HG03520 (cell line): ENCODE measurements around the gene PNMA6E.
"Not testable (repeated sequence)": the region's sequence is repeated elsewhere in the genome, so short reads cannot be mapped to it uniquely, and the experiment has no call there.

Source experiments
- ATAC-seq: cut with Tn5 transposase; IDR thresholded peaks from one replicate; pipeline ENCODE4 v1.9.1; 2021; ENCODE audit warnings: mild to moderate bottlenecking, moderate library complexity; ENCODE audit not compliant: unreplicated experiment

The PNMA6E gene

DNA sequence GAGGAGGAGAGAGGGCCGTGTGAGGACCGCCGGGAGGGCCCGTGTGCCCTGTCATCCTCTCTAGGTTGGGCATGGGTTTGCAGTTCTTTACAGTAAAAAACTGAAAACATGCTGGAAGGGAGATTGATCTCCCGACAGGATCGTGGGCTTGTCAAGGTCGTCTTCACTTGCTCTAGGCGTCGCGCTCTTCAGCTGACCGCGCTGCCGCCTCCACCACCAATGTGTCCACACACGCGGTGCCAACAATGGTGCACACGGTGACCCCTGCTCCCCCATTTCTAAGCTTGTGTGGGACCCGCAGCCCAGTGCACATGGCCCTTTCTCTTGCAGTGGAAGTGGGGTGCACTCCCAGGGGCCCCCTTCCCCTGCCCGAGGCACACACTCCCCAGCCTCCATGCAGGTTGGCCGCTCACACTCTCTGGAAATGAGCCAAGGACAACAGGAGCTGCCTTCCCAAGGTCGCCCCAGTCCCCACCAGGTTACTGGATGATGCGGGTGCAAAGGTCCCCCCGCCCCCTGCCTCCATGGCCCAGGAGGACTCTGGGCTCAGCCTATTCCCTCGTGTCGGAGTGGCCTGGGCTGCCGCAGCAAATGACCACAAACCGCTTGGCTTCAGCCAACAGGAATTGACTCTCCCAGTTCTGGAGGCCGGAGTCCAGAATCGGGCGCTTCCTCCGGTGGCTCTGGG, 8.4 kb upstream of the PNMA6E start:
- no peak for ATAC-seq

DNA sequence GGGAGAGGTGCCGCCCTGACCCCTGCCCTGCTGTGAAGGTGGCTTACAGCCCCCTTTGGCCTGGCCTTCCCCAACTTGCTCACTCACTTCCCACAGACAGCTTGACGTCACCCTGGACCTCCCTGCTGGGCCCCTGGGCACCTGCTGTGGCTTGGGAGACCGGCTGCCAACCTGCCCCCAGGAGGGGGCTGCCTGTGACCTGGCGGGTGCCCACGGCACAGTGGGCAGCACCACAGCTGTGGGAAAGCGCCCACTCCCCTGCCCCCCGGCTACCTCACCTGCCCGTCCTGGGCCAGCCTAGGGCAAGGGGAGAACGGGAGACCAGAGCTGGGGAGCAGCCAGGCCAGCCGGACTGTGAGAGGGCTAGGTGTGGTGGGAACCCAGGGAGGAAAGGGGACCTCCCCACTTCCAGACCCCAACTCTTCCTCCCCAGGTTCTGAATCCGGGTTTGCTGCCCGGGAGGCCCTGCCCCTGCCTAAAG, 7.8 kb upstream of the PNMA6E start:
- no peak for ATAC-seq

DNA sequence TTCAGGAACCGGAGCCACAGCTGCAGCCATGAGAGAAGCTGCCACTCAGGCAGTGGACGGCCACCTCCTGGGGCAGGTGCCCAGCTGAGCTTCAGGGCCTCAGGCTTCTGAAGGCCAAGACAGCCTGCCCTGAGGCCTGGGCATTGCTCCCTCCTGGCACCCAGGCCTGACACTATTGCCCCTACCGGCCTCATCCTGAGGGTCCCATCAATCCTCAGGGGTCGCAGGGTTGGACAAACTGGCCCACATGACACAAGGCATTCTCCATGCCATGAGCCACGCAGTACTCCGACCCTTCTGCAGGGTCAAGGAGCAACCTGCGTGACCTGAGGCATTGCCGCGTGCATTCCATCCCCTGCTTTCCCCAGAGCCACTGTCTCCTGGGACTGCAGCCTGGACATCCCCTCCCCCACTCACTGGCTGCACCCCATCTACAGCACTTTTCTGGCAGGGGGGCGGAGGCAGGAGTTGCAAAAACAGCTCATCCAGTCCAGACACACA, 7.1 kb upstream of the PNMA6E start:
- no peak for ATAC-seq

DNA sequence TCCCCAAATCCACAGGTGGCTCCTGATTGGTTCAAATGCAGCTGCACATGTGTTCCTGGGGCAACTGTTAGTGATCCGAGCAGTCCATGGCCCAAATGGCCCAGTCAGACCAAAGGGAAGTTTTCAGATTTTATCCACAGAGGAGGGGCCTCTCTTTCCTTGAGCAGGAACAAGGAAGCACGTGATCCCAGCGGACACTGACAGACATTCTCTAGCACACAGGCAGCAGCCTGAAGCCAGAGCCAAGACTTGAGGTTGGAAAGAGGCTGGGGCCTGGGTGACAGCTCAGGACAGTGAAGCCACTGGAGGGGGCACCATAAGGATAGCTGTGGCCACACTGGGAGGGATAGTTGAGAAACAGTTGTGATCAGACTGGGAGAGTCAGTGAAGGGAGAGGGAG, 6.6 kb upstream of the PNMA6E start:
- ATAC-seq = no peak

DNA sequence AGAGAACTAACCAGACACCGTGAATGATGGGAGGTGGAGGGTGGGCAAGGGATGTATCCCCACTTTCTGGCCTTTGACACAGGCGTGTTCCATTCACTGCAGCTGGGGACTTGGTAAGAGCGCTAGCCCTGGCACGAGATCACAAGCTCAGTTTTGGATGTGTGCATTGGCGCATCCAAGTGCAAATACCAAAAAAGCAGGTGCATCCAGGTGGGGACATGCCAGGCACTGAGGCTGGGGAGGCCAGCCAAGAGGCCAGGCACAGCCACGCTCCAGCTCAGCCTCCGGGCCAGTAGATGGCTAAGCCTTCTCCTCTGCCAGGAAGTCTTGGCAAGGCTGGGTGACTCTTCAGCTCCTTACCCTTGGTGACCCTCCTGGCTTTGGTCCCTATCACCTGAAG, 5.8 kb upstream of the PNMA6E start:
- no peak for ATAC-seq

GRCh38 chrX:153406011-153406410, 4.9 kb upstream of the PNMA6E start:
- ATAC-seq = no peak

DNA sequence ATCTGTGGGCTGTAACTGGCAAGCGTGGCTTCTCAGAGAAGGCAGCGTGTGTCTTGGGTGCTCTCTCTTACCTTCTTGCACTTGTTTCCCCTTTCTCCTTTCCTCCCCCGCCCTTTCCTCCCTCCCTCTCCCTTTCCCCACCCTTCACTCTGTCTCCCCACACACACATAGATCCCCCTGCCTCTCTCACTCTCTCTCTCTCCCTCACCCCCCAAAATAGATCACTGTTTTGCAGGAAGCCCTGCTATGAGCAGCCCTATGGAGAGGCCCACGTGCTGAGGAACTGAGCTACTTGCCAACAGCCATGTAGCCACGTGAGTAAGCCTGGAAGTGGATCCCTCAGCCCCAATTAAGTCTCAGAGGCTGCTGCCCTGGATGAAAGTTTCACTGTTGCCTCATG, 4.3 kb upstream of the PNMA6E start:
- no peak for ATAC-seq

DNA sequence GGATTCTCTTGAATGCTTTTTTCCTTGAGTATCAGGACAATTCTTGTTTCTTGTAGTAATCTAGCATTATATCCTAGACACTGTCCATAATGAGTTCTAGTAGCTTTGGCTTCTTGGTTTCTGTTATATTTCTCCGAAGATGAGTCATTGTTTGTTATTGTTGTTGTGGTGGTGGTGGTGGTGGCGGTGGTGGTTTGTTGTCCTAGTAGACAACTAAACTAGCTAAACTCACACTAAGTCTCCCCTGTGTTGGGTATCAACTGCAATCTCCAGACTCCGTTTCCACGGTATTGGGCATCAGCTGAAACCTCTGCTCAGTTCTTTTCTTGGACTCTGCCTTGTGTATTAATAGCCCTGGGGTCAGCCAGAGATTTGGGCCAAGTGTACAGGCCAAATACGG, 3.2 kb upstream of the PNMA6E start:
- ATAC-seq = not testable (repeated sequence)

DNA sequence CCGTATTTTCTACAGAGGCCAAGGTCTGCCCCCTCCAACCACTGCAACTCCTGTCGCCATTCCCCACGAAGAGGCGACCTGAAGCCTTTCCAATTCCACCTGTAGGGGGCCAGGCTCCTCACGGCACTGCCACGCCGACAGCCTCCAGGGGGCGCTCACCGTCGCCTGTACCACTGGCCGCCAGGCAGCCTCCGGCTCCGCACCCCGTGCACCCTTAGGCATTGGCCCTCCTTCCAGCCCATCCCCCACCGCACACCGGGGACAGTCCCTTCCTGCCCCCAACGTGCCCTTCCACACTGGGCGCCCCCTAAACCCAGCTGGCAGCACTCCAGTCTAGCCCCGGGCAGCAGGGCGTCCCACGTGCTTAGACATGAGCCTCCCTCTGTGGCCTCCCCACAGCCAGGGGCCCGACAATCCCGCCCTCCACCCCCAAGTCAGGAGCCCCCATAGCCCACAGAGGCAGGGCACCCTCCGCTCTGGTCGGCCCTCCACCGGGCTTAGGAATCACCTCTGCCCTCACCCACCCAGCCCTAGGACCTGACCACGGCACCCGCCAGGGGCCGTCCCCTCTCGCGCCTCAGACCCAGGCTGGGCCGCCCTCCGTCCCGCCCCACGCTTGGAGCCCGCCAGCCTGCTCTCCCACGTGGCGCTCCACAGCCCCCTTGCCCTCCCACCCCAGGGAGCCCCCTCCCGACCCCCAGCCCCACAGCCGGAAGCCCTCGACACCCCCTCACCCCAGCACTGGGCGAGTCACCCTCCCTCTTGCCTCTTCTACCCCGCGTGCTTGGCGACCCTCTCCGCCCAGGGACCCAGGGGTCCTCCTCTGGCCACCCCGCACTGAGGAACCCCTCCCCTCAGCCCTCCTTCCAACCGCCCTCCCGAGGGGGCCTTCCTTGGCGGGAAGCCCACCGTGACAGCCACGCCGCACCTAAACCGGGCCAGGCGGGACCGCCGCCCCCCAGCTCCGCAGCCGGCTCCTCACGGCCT, 711 bp downstream of the PNMA6E start:
- ATAC-seq = no peak

GRCh38 chrX:153398275-153398960, 2.7 kb downstream of the PNMA6E start:
- no peak for ATAC-seq

DNA sequence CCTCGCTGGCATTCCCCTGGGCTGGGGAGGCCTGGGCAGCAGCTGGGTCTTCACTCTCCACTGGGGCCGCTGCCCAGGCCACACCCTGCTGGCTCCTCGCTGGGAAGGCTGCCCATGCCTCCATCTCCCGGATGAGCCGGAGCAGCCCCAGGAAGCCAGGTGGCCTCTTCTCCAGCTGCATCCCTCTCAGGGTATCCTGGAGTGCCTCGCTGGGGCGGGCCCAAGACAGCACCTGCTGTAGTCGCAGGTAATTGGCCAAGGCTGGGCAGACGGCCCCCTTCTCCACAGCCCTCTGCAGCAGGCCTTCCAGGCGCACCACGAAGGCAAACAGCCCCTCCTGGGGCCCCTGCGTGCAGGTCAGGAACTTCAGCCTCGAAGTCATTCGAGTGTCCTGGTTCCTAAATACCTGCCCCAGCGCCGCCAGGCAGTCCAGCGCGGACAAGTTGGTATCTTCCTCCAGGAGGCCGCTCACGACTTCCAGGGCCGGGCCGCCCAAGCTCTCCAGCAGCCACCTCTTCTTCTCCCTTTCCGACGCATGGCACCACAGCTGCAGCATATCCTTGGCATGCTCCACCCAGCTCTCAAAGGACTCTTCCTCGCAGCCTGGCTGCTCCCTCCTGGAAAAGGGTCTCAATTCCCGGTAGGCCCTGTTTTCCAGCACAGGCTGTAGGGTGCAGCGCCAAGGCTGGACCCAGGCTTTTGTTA, 3.7 kb downstream of the PNMA6E start:
- no peak for ATAC-seq

- no peak for ATAC-seq
Observed at GRCh38 chrX:153396320-153397195, 4.6 kb downstream of the PNMA6E start.

DNA sequence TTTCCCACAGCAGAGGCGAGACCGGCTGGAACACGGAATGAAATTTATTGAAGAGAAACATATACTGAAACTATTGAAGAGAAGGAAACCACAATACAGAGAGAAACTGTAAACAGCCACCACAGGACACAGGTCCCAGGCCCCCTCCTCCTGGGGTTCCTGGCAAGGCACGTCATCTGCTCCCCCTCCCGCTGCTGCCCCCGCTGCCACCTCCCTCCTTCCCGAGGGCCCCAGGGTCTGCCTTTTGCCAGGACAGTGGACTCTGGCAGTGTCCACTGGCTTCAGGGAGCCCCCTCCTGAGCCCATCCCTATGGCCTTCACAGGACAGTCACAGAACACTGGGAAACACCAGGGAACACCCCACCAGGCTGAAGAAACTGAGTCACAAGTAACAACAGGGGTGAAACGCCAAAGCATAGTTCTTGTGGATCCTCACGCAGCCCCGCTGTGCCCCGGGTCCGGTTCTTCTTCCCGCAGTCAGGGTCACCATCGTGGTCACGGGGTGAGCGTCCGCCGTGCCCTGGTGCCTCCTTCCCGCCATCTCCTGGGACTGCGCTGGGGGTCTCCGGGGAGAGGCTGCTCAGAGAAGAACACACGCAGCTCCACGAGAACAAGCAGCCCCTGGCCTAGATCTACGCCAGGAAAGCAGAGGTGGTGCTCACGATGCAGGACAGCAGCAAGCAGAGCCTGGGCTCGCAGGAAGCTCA, 5.4 kb downstream of the PNMA6E start:
- ATAC-seq = no peak

DNA sequence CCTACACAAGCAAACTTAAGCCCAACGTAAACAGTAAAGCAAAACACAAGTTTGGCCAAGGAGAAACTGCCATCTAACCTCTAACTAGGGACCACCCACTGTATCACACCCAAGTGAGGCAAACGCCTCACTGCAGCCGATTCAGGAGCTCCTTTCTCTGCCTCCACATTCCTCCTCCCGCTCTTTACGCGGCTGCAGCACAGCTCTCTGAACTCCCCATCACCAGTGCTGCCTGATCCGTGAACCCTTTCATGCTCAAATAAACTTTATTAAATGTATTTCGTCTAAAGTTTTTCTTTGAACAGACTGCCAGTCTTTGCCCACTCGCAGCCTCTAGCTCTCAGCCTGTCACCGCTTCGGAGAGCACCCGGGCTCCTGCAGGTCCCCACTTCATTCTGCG, 6.5 kb downstream of the PNMA6E start:
- ATAC-seq = no peak

DNA sequence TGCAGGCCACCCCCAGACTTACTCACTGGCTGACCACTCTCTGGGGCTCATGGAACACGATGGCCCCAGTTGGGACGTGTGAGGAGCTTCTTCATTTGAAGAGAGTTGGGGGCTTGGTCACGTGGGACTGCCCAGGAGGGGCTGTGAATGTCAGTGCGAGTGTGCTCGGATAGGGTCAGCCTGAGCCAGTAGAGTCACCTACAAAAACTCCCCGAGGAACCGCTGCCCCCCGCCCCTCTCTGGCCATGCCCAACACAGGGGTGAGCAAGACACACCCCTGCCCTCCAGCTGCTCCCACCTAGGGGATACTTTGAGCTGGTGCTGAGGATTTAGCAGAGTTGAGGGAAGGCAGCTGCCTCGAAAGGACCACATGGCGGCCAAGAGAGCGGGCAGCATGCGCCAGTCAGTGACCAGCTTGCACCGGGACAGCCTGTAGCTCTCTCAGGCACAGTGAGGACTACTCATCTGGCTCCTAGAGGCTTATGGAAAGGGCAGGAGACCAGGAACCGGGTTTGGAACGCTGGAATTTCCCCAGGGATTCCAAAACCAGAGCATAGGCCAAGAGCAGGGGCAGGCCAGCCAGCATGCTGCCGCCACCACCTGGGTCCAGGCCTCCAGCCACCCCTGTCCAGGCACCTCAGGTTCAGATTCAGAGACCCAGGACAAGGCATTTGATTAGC, 8.4 kb downstream of the PNMA6E start:
- no peak for ATAC-seq

- not testable (repeated sequence) for ATAC-seq
Observed at GRCh38 chrX:153389460-153389768, 11.7 kb downstream of the PNMA6E start.

DNA sequence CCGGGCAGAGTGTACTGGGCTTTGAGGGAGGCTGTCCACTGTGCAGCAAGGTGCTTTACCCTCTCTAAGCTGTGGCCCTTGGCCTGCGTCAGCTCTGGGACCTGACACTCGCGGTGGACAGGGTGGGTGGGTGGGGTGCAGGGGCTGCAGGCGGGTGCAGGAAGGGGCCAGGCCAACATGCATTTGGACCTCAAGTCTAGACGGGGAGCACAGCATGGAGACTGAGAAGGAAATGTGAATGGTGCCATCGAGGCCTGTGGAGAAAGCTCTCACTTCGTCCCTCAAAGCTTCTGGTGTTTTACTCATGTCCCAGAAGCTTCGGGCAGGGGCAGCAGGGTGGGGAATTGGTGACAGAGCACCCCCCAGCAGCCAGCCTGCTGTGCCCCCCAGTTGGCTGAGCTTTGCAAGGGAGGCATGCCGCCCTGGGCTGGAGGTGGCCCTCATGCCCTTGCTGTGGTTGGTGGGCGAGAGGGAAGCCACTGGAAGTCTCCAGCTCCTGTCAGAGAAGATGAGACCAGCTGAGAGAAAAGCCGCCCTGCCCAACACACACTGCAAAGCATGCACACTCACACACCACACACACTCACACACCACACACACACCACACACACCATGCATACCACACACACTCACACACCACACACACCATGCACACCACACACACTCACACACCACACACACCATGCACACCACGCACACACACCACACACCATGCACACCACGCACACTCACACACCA, 12.3 kb downstream of the PNMA6E start:
- ATAC-seq = no peak
